OCI-LY7 (cell line): Measurements from ENCODE around the gene CWH43. TPM values are rescaled to one million over a fixed set of nuclear protein-coding genes. Genes with fewer than 3 reads are reported as not detected.

ENCODE experiments used
- BruUV-seq: library from RNA; stranded (reverse); fragments of 400-500 nt; replicated peaks from 2 replicates; lab custom pipeline; 2021; lab: Mats Ljungman, UMichigan
- CTCF ChIA-PET: fragments of 300-600 bp; sonication (Branson Sonifier 250); formaldehyde crosslinking; loops from one replicate; lab custom pipeline; 2022; ENCODE audit warnings: antibody characterized with exemption; ENCODE audit not compliant: unreplicated experiment; lab: Charles Lee
- POLR2A ChIA-PET: fragments of 300-600 bp; sonication (Branson Sonifier 250); formaldehyde crosslinking; loops from one replicate; lab custom pipeline; 2022; ENCODE audit warnings: antibody characterized with exemption; lab: Charles Lee
- DNase-seq: peaks from one replicate; pipeline ENCODE4 v3.0.0-alpha.2; 2015; ENCODE audit warnings: low spot score
- H2AFZ ChIP-seq: fragments of 200-600 bp; sonication (generic), shearing (Covaris generic); 2 replicates; pipeline ENCODE4 v1.6.1; 2014; ENCODE audit warnings: mild to moderate bottlenecking, antibody characterized with exemption, low read length, moderate library complexity
- H3K27ac ChIP-seq: fragments of 200-600 bp; sonication (generic); 2 replicates; pipeline ENCODE4 v1.5.1; 2014; ENCODE audit warnings: mixed run types, low read depth, mild to moderate bottlenecking, moderate library complexity, low read length, inconsistent platforms; ENCODE audit not compliant: poor library complexity, severe bottlenecking
- H3K36me3 ChIP-seq: fragments of 200-600 bp; sonication (generic); 2 replicates; pipeline ENCODE4 v1.6.1; 2014; ENCODE audit warnings: mild to moderate bottlenecking, antibody characterized with exemption, low read length, moderate library complexity, mixed read lengths; ENCODE audit not compliant: insufficient read depth
- H3K4me1 ChIP-seq: fragments of 200-600 bp; sonication (generic); 2 replicates; pipeline ENCODE4 v1.5.1; 2014; ENCODE audit warnings: mild to moderate bottlenecking, low read length; ENCODE audit not compliant: insufficient read depth, poor library complexity, severe bottlenecking
- H3K4me2 ChIP-seq: fragments of 200-600 bp; sonication (generic); 2 replicates; pipeline ENCODE4 v1.6.1; 2014; ENCODE audit warnings: mild to moderate bottlenecking, low read length
- H3K4me3 ChIP-seq: fragments of 200-600 bp; sonication (generic); 2 replicates; pipeline ENCODE4 v1.5.1; 2014; ENCODE audit warnings: mild to moderate bottlenecking, low read depth, low read length; ENCODE audit not compliant: poor library complexity, severe bottlenecking
- H3K79me2 ChIP-seq: fragments of 200-600 bp; sonication (generic); 2 replicates; pipeline ENCODE4 v1.6.1; 2016; ENCODE audit warnings: low read depth, mild to moderate bottlenecking, low read length, moderate library complexity, mixed read lengths; ENCODE audit not compliant: insufficient read depth
- H3K9me2 ChIP-seq: fragments of 200-600 bp; sonication (generic); 2 replicates; pipeline ENCODE4 v1.6.1; 2016; ENCODE audit warnings: mild to moderate bottlenecking, low read length, mixed read lengths; ENCODE audit not compliant: insufficient read depth
- H3K9me3 ChIP-seq: fragments of 200-600 bp; sonication (generic); 2 replicates; pipeline ENCODE4 v1.6.1; 2014; ENCODE audit warnings: mild to moderate bottlenecking, mixed run types, low read length, mixed read lengths
- H4K20me1 ChIP-seq: fragments of 200-600 bp; sonication (generic); 2 replicates; pipeline ENCODE4 v1.6.1; 2014; ENCODE audit warnings: mild to moderate bottlenecking, antibody characterized with exemption, low read length, moderate library complexity, mixed read lengths; ENCODE audit not compliant: insufficient read depth
- CTCF ChIP-seq: fragments of 200-600 bp; sonication (generic); conservative IDR thresholded peaks from 2 replicates; pipeline ENCODE4 v1.5.1; 2014; ENCODE audit warnings: mild to moderate bottlenecking, antibody characterized with exemption, low read length, moderate library complexity, mixed read lengths
- EZH2phosphoT487 ChIP-seq: fragments of 200-600 bp; sonication (generic); IDR thresholded peaks from 2 replicates; pipeline ENCODE4 v1.6.1; 2018; ENCODE audit warnings: low read depth, borderline replicate concordance, mild to moderate bottlenecking, mixed run types, antibody characterized with exemption, low read length, moderate library complexity, mixed read lengths
- intact Hi-C: fragments of 100-400 bp; cut with micrococcal nuclease; formaldehyde crosslinking; loops from one replicate; pipeline ENCODE4 v1.10.0; 2022; ENCODE audit not compliant: unreplicated experiment
- total RNA-seq, 2 experiments: library from RNA; depleted of rRNA in 1 of 2; stranded (reverse); fragments of >200 nt in 1 of 2; shearing (Covaris generic) in 1 of 2; gene quantifications; 2 replicates each; pipeline ENCODE4 v1.2.3, GENCODE V29; 2014 to 2022

The CWH43 gene
- total RNA-seq, 2 experiments from 2014 or later: not detected

GRCh38 chr4:48985602-48985975, 486 bp upstream of the CWH43 start:
- H4K20me1 ChIP-seq: no peaks in the 10 kb centered on the region
- H3K36me3 ChIP-seq: no peaks in the 10 kb centered on the region
- intact Hi-C loops: no loop called here
- H3K79me2 ChIP-seq: no peaks in the 10 kb centered on the region
- H2AFZ ChIP-seq: no peak overlapping the region
- no peak for TF ChIP-seq CTCF
- no peak for TF ChIP-seq EZH2phosphoT487
- DNase-seq: no peak
- no peak overlapping the region for H3K27ac ChIP-seq
- no TSS peak for BruUV-seq
- ChIA-PET POLR2A (no interaction called here), CTCF (no interaction called here)
- no peaks in the 10 kb centered on the region for H3K9me3 ChIP-seq
- no peaks in the 10 kb centered on the region for H3K9me2 ChIP-seq
- no peak overlapping the region for H3K4me3 ChIP-seq
- H3K4me1 ChIP-seq: no peaks in the 10 kb centered on the region
- H3K4me2 ChIP-seq: no peak overlapping the region

- H3K4me1 ChIP-seq: no peaks in the 10 kb centered on the region
- intact Hi-C loops: no loop called here
- H4K20me1 ChIP-seq: no peaks in the 10 kb centered on the region
- no peak for DNase-seq
- no peak overlapping the region for H3K27ac ChIP-seq
- H3K4me3 ChIP-seq: no peak overlapping the region
- POLR2A ChIA-PET: no interaction called here
- H3K9me3 ChIP-seq: no peaks in the 10 kb centered on the region
- CTCF ChIA-PET: no interaction called here
- BruUV-seq: no TSS peak
- no peak overlapping the region for H2AFZ ChIP-seq
- TF ChIP-seq EZH2phosphoT487 (no peak), CTCF (no peak)
- H3K79me2 ChIP-seq: no peaks in the 10 kb centered on the region
- no peaks in the 10 kb centered on the region for H3K36me3 ChIP-seq
- H3K9me2 ChIP-seq: no peaks in the 10 kb centered on the region
- no peak overlapping the region for H3K4me2 ChIP-seq
Observed at GRCh38 chr4:48986654-48987164, 634 bp downstream of the CWH43 start.

DNA sequence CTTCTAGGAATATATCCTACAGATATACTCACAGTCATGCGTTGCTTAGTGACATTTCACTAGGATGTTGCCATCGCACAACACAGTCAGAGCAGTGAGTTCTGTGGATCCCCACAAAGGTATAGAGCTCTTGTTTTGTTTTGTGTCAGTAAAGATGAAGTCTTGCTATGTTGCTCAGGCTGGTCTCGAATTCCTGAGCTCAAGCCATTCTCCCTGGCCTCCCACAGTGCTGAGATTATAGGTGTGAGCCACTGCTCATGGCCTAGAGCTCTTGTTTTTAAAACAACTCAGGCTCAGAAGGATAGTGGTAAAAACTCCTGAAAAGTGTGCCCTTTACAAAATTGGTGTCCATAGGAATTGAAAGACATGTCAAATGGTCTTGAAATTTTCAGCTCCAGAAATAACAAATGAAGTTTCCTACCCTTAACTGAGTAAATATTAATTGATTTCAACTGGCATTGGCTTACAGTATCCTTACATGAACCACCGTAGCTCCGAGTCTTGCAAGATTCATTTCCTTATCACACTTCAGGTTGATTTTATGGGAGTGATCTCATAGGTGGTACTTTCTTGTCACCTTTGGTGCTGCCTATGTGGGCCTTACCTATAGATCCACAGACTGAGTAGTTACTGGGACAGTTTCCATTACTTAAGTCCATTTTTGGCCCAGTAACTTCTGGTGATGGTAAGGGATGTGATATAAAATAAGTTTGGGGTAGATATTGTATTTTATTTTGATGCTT, 3.6 kb downstream of the CWH43 start:
- no peaks in the 10 kb centered on the region for H3K36me3 ChIP-seq
- CTCF ChIA-PET: no interaction called here

More for the DNA sequence above, 3.6 kb downstream of the CWH43 start:
- Histone ChIP-seq H3K9me2 (no peaks in the 10 kb centered on the region), H3K4me2 (no peak overlapping the region), H3K4me3 (no peak overlapping the region), H3K4me1 (no peaks in the 10 kb centered on the region), H3K79me2 (no peaks in the 10 kb centered on the region), H3K27ac (no peak overlapping the region), H4K20me1 (no peaks in the 10 kb centered on the region), H3K9me3 (no peaks in the 10 kb centered on the region), H2AFZ (no peak overlapping the region)
- TF ChIP-seq CTCF: no peak
- TF ChIP-seq EZH2phosphoT487: no peak
- POLR2A ChIA-PET: no interaction called here
- no TSS peak for BruUV-seq
- intact Hi-C loops: no loop called here
- DNase-seq: no peak
